Measurements from ENCODE around the gene LSR. TPM values are rescaled to one million over a fixed set of nuclear protein-coding genes. Genes with fewer than 3 reads are reported as not detected.

The LSR gene
- total and polyA plus RNA-seq, 2 of the 4 experiments (the other 2 are of a cell fraction) = 0.18 to 0.44 TPM

GRCh38 chr19:35228177-35228930 lies 20.4 kb upstream of the LSR start, which contains the start of gene FAM187B (continued):
- TF ChIP-seq NFE2L2 (IDR thresholded peaks at IDR 0.05; ENCODE audit: low read depth, low read length) (no peak), RFX5 (IDR thresholded peaks at IDR 0.05; ENCODE audit: low read depth, low read length) (no peak), MAZ (IDR thresholded peaks at IDR 0.05; ENCODE audit: borderline replicate concordance, low read depth, low read length) (no peak)

GRCh38 chr19:35229601-35230000 lies 19.2 kb upstream of the LSR start:
- Histone ChIP-seq H2BK15ac (ENCODE audit: low read depth, low read length) (no peak overlapping the region), H3K36me3 (ENCODE audit: control insufficient read depth, insufficient read depth, low read length) (no peaks in the 10 kb centered on the region), H3K4ac (ENCODE audit: low read depth, low read length) (no peak overlapping the region), H3K27me3 (ENCODE audit: control insufficient read depth, insufficient read depth, low read length) (peaks cover 11% of the 10 kb centered on the region), H3K4me1 (ENCODE audit: control insufficient read depth, insufficient read depth, low read length) (no peaks in the 10 kb centered on the region), H3K18ac (ENCODE audit: low read depth, low read length) (no peak overlapping the region), H2AK5ac (ENCODE audit: low read depth, low read length) (no peak overlapping the region), H3K27ac (ENCODE audit: insufficient read depth, low read length) (no peak overlapping the region), H4K91ac (ENCODE audit: insufficient read depth, low read depth, low read length) (no peak overlapping the region), H3K23ac (ENCODE audit: low read depth, low read length) (no peak overlapping the region), H4K5ac (ENCODE audit: low read depth, low read length) (no peak overlapping the region), H3K9ac (ENCODE audit: low read depth, low read length) (no peak overlapping the region), H2BK5ac (ENCODE audit: low read depth, low read length, poor library complexity, severe bottlenecking) (no peak overlapping the region), H3K79me1 (ENCODE audit: low read depth in 1 of 2, low read length in 2 of 2) (no peaks in the 10 kb centered on the region), H3K14ac (replicated peaks; ENCODE audit: low read depth, low read length) (no peak overlapping the region), H3K4me3 (ENCODE audit: insufficient read depth, low read depth, low read length) (no peak overlapping the region), H3K9me1 (ENCODE audit: insufficient read depth, low read length) (no peaks in the 10 kb centered on the region), H4K8ac (ENCODE audit: low read depth in 2 of 2, low read length in 2 of 2) (no peak overlapping the region), H3K9me3 (ENCODE audit: control insufficient read depth, insufficient read depth, low read length) (no peaks in the 10 kb centered on the region), H3K56ac (ENCODE audit: extremely low read depth, insufficient read depth, low read length) (no peak overlapping the region), H4K20me1 (ENCODE audit: insufficient read depth, low read length) (no peaks in the 10 kb centered on the region), H2AK9ac (replicated peaks; ENCODE audit: low read depth, low read length, poor library complexity) (no peak overlapping the region), H2AFZ (replicated peaks; ENCODE audit: low read length, poor library complexity) (no peak overlapping the region), H3K4me2 (ENCODE audit: low read depth, low read length) (no peak overlapping the region), H2BK120ac (ENCODE audit: low read depth, low read length) (no peak overlapping the region), H2BK20ac (ENCODE audit: low read depth, low read length) (no peak overlapping the region)
- 48% methylated on average over 4 of the region's 8 CpGs; no CpG with 5 or more reads in 1 of the 2 experiments for WGBS, 2 experiments (ENCODE audit: extremely low coverage in 2 of 2, insufficient read length in 1 of 2)
- DNase-seq (no peak), ATAC-seq (ENCODE audit: low read depth) (no peak)
- intact Hi-C loops (cut with micrococcal nuclease) = no loop called here
- CTCF ChIA-PET = no interaction called here
- POLR2A ChIA-PET (ENCODE audit: unreplicated experiment) = no interaction called here
- dilution Hi-C loops (cut with HindIII; ENCODE audit: low sequenced_read_pairs, unreplicated experiment) = no loop called here
- in situ Hi-C loops (cut with MboI; ENCODE audit: low sequenced_read_pairs) = no loop called here
- BruUV-seq (replicated peaks) = no TSS peak
- TF ChIP-seq RCOR1 (IDR thresholded peaks at IDR 0.05; ENCODE audit: insufficient replicate concordance, low read length) (no peak), RFX5 (IDR thresholded peaks at IDR 0.05; ENCODE audit: low read depth, low read length) (no peak), RAD21 (IDR thresholded peaks at IDR 0.05; ENCODE audit: low read length) (no peak), FOS (IDR thresholded peaks at IDR 0.05; ENCODE audit: low read depth, low read length) (no peak), ELK1 (IDR thresholded peaks at IDR 0.05; ENCODE audit: borderline replicate concordance, low read depth, low read length) (no peak), CEBPB (IDR thresholded peaks at IDR 0.05; ENCODE audit: low read depth, low read length) (no peak), BHLHE40 (IDR thresholded peaks at IDR 0.05; ENCODE audit: low read depth, low read length) (no peak), MAZ (IDR thresholded peaks at IDR 0.05; ENCODE audit: borderline replicate concordance, low read depth, low read length) (no peak), CHD1 (IDR thresholded peaks at IDR 0.05; ENCODE audit: low read depth, low read length) (no peak), USF2 (IDR thresholded peaks at IDR 0.05; ENCODE audit: low read depth, low read length) (no peak), MXI1 (IDR thresholded peaks at IDR 0.05; ENCODE audit: borderline replicate concordance, low read depth, low read length) (no peak)

Data from IMR-90 (cell line).